ENCODE data around the gene ZBED4.
"Not testable (repeated sequence)": the region's sequence is repeated elsewhere in the genome, so short reads cannot be mapped to it uniquely, and the experiment has no call there.

The ZBED4 gene

GRCh38 chr22:49852898-49853894, at the start of gene ZBED4:
Gene ZBED4 (plus strand): TSS chr22:49853844. CDS start chr22:49883663, 29,819 bp downstream.
- DNase-seq: peak; percentile 77

GRCh38 chr22:49807129-49807528, 46.5 kb upstream of the ZBED4 start:
- no peak for DNase-seq

- no peak for DNase-seq
Measured at GRCh38 chr22:49807780-49808708, 45.6 kb upstream of the ZBED4 start.

- DNase-seq: no peak
Measured at GRCh38 chr22:49810363-49811019, 43.2 kb upstream of the ZBED4 start.

- DNase-seq: no peak
Measured at GRCh38 chr22:49811020-49811791, 42.4 kb upstream of the ZBED4 start.

GRCh38 chr22:49812838-49813237, 40.8 kb upstream of the ZBED4 start:
- no peak for DNase-seq

- no peak for DNase-seq
Measured at GRCh38 chr22:49814164-49814686, 39.4 kb upstream of the ZBED4 start.

GRCh38 chr22:49814856-49815255, 38.8 kb upstream of the ZBED4 start:
- no peak for DNase-seq

GRCh38 chr22:49815641-49816091, 38.0 kb upstream of the ZBED4 start:
- no peak for DNase-seq

GRCh38 chr22:49817359-49817758, 36.3 kb upstream of the ZBED4 start:
- DNase-seq: no peak

GRCh38 chr22:49820984-49821383, 32.7 kb upstream of the ZBED4 start:
- DNase-seq: no peak

- not testable (repeated sequence) for DNase-seq
Measured at GRCh38 chr22:49821741-49822140, 31.9 kb upstream of the ZBED4 start.

- DNase-seq: no peak
Measured at GRCh38 chr22:49823289-49824045, 30.2 kb upstream of the ZBED4 start.

GRCh38 chr22:49824185-49824925, 29.3 kb upstream of the ZBED4 start:
- DNase-seq: no peak

GRCh38 chr22:49824936-49825335, 28.7 kb upstream of the ZBED4 start:
- no peak for DNase-seq

GRCh38 chr22:49825436-49825835, 28.2 kb upstream of the ZBED4 start:
- DNase-seq: no peak

- DNase-seq: no peak
Measured at GRCh38 chr22:49825944-49826602, 27.6 kb upstream of the ZBED4 start.

- no peak for DNase-seq
Measured at GRCh38 chr22:49826603-49827270, 26.9 kb upstream of the ZBED4 start.

- DNase-seq: no peak
Measured at GRCh38 chr22:49827271-49827852, 26.3 kb upstream of the ZBED4 start.
